HCT116 (cell line): Measurements from ENCODE around the gene DUSP16. TPM values are rescaled to one million over a fixed set of nuclear protein-coding genes. Genes with fewer than 3 reads are reported as not detected.

Experiments
- ATAC-seq: fragments of 200-7000 bp; cut with Tn5 transposase; 2 replicates; pipeline ENCODE4 v1.9.1; 2020; ENCODE audit warnings: mild to moderate bottlenecking, moderate library complexity
- BruUV-seq: library from RNA; stranded (reverse); fragments of 400-500 nt; replicated peaks from 2 replicates; lab custom pipeline; 2021; lab: Mats Ljungman, UMichigan
- CTCF ChIA-PET: fragments of 300-600 bp; sonication (Branson Sonifier 250); formaldehyde crosslinking; loops from one replicate; lab custom pipeline; 2021; ENCODE audit warnings: antibody characterized with exemption; lab: Charles Lee
- POLR2A ChIA-PET: fragments of 300-600, 350-600 bp; sonication (Branson Sonifier 250); formaldehyde crosslinking; loops from one replicate; lab custom pipeline; 2021; ENCODE audit warnings: antibody characterized with exemption; lab: Charles Lee
- RAD21 ChIA-PET, 2 experiments: fragments of 300-600 bp; sonication (Branson Sonifier 250); formaldehyde crosslinking; loops; one replicate each; lab custom pipeline; 2023; ENCODE audit warnings: low total read pairs in 2 of 2; ENCODE audit not compliant: uncharacterized antibody in 2 of 2, unreplicated experiment in 2 of 2, low non-redundant PET in 1 of 2; lab: Charles Lee
- DNase-seq: peaks from one replicate; pipeline ENCODE4 v3.0.0-alpha.2; 2010; ENCODE audit warnings: low read depth, low spot score
- H2AFZ ChIP-seq: fragments of 200-600 bp; shearing (Covaris generic), sonication (generic); 2 replicates; pipeline ENCODE4 v1.6.1; 2017; ENCODE audit warnings: low read depth, mixed run types, mixed read lengths, antibody characterized with exemption, low read length; ENCODE audit not compliant: poor library complexity, severe bottlenecking
- H3K27ac ChIP-seq: 2 replicates; pipeline ENCODE4 v1.5.1; 2012; ENCODE audit warnings: low read depth, low read length
- H3K27me3 ChIP-seq: fragments of 200-600 bp; sonication (generic); 2 replicates; pipeline ENCODE4 v1.6.1; 2016; ENCODE audit warnings: mixed run types, low read length, mixed read lengths; ENCODE audit not compliant: insufficient read depth
- H3K36me3 ChIP-seq, 2 experiments: fragments of 200-500 bp in 1 of 2; fragments of 200-600 bp in 1 of 2; sonication (Bioruptor generic) in 1 of 2; sonication (generic) in 1 of 2; 2 replicates each; pipeline versions ENCODE4 v1.5.1 to v1.6.1; 2014 to 2016; ENCODE audit warnings: low read length in 2 of 2, inconsistent platforms in 1 of 2, mixed read lengths in 1 of 2, mixed run types in 1 of 2; ENCODE audit not compliant: insufficient read depth in 2 of 2, control insufficient read depth in 1 of 2
- H3K4me1 ChIP-seq, 2 experiments: fragments of 200-600 bp in 1 of 2; sonication (generic) in 1 of 2; 2 replicates each; pipeline versions ENCODE4 v1.5.1 to v1.6.1; 2012 to 2017; ENCODE audit warnings: low read length in 2 of 2, inconsistent platforms in 1 of 2, mild to moderate bottlenecking in 1 of 2, mixed read lengths in 1 of 2, mixed run types in 1 of 2, moderate library complexity in 1 of 2; ENCODE audit not compliant: insufficient read depth in 2 of 2, control insufficient read depth in 1 of 2
- H3K4me2 ChIP-seq: fragments of 200-600 bp; sonication (generic); 2 replicates; pipeline ENCODE4 v1.6.1; 2017; ENCODE audit warnings: mixed run types, low read length, mixed read lengths
- H3K4me3 ChIP-seq, 2 experiments: fragments of 200-600 bp in 1 of 2; sonication (generic) in 1 of 2; replicated peaks in 1 of 2; 2 replicates each; pipeline ENCODE4 v1.5.1; 2011 to 2016; ENCODE audit warnings: low read length in 2 of 2, control low read depth in 1 of 2, low read depth in 1 of 2, mild to moderate bottlenecking in 1 of 2, mixed read lengths in 1 of 2, mixed run types in 1 of 2
- H3K79me2 ChIP-seq: fragments of 200-600 bp; sonication (generic); 2 replicates; pipeline ENCODE4 v1.6.1; 2017; ENCODE audit warnings: mild to moderate bottlenecking, mixed run types, low read length, moderate library complexity, mixed read lengths; ENCODE audit not compliant: insufficient read depth
- H3K9ac ChIP-seq: fragments of 200-600 bp; sonication (generic); 2 replicates; pipeline ENCODE4 v1.6.1; 2016; ENCODE audit warnings: low read length, mixed read lengths
- H3K9me2 ChIP-seq: fragments of 200-600 bp; sonication (generic), shearing (Covaris generic); 2 replicates; pipeline ENCODE4 v1.6.1; 2017; ENCODE audit warnings: mixed run types, mild to moderate bottlenecking, moderate library complexity; ENCODE audit not compliant: insufficient read depth
- H3K9me3 ChIP-seq, 2 experiments: fragments of 200-500 bp in 1 of 2; fragments of 200-600 bp in 1 of 2; sonication (Bioruptor generic) in 1 of 2; sonication (generic) in 1 of 2; 2 replicates each; pipeline ENCODE4 v1.6.1; 2014 to 2017; ENCODE audit warnings: low read length in 2 of 2, mixed read lengths in 2 of 2, inconsistent platforms in 1 of 2, low read depth in 1 of 2, mild to moderate bottlenecking in 1 of 2, mixed run types in 1 of 2, moderate library complexity in 1 of 2; ENCODE audit not compliant: control insufficient read depth in 1 of 2, insufficient read depth in 1 of 2
- H4K20me1 ChIP-seq: fragments of 200-600 bp; sonication (generic), shearing (Covaris generic); 2 replicates; pipeline ENCODE4 v1.6.1; 2017; ENCODE audit warnings: mixed run types, mild to moderate bottlenecking, moderate library complexity; ENCODE audit not compliant: insufficient read depth
- ATF3 ChIP-seq: IDR thresholded peaks from 2 replicates; pipeline ENCODE4 v1.6.1; 2012
- CBX3 ChIP-seq: IDR thresholded peaks from 2 replicates; pipeline ENCODE4 v1.6.1; 2012; ENCODE audit warnings: low read depth
- CEBPB ChIP-seq: IDR thresholded peaks from 2 replicates; pipeline ENCODE4 v1.6.1; 2012; ENCODE audit warnings: low read depth
- CTCF ChIP-seq, 3 experiments: fragments of 200-600 bp in 1 of 3; sonication (generic) in 1 of 3; IDR thresholded peaks in 2 of 3; conservative IDR thresholded peaks in 1 of 3; 2 replicates each; pipeline ENCODE4 v1.5.1; 2012 to 2017; ENCODE audit warnings: low read depth in 2 of 3, low read length in 2 of 3, antibody characterized with exemption in 1 of 3, borderline replicate concordance in 1 of 3, control low read depth in 1 of 3, mild to moderate bottlenecking in 1 of 3, mixed read lengths in 1 of 3, mixed run types in 1 of 3, moderate library complexity in 1 of 3; ENCODE audit not compliant: insufficient read depth in 1 of 3
- EGR1 ChIP-seq: IDR thresholded peaks from 2 replicates; pipeline ENCODE4 v1.6.1; 2012; ENCODE audit warnings: low read depth
- EZH2 ChIP-seq: fragments of 200-600 bp; sonication (generic); IDR thresholded peaks from 2 replicates; pipeline ENCODE4 v1.6.1; 2017; ENCODE audit warnings: antibody characterized with exemption, mixed run types
- EZH2phosphoT487 ChIP-seq: fragments of 200-600 bp; IDR thresholded peaks from 2 replicates; pipeline ENCODE4 v1.6.1; 2018; ENCODE audit warnings: antibody characterized with exemption, borderline replicate concordance
- FOSL1 ChIP-seq: IDR thresholded peaks from 2 replicates; pipeline ENCODE4 v1.6.1; 2012; ENCODE audit warnings: low read depth
- JUND ChIP-seq: IDR thresholded peaks from 2 replicates; pipeline ENCODE4 v1.6.1; 2012
- MAX ChIP-seq: IDR thresholded peaks from 2 replicates; pipeline ENCODE4 v1.6.1; 2012
- POLR2A ChIP-seq: IDR thresholded peaks from 2 replicates; pipeline ENCODE4 v1.7.0; 2011; ENCODE audit warnings: borderline replicate concordance; ENCODE audit not compliant: insufficient read depth, insufficient read length; ENCODE audit errors: extremely low read depth
- POLR2AphosphoS5 ChIP-seq: IDR thresholded peaks from 2 replicates; pipeline ENCODE4 v1.6.1; 2011; ENCODE audit warnings: mild to moderate bottlenecking, low read depth, low read length, moderate library complexity
- RAD21 ChIP-seq: IDR thresholded peaks from 2 replicates; pipeline ENCODE4 v1.6.1; 2012; ENCODE audit warnings: low read depth, mild to moderate bottlenecking
- REST ChIP-seq: IDR thresholded peaks from 2 replicates; pipeline ENCODE4 v1.6.1; 2012; ENCODE audit warnings: low read depth
- SIN3A ChIP-seq: IDR thresholded peaks from 2 replicates; pipeline ENCODE4 v1.6.1; 2012; ENCODE audit warnings: low read depth
- TCF7L2 ChIP-seq: IDR thresholded peaks from 2 replicates; pipeline ENCODE4 v1.7.0; 2011; ENCODE audit warnings: borderline replicate concordance, inconsistent platforms; ENCODE audit not compliant: insufficient read depth, insufficient read length; ENCODE audit errors: extremely low read depth
- YY1 ChIP-seq: IDR thresholded peaks from 2 replicates; pipeline ENCODE4 v1.6.1; 2011; ENCODE audit warnings: low read length, low read depth, moderate library complexity, mild to moderate bottlenecking; ENCODE audit not compliant: insufficient replicate concordance; ENCODE audit errors: extremely low read depth
- ZFX ChIP-seq: fragments of 450-650 bp; IDR thresholded peaks from 2 replicates; pipeline ENCODE4 v1.6.1; 2017
- intact Hi-C: fragments of 100-400 bp; cut with micrococcal nuclease; formaldehyde crosslinking; loops from 2 replicates; pipeline ENCODE4 v1.10.0; 2022
- total RNA-seq: library from RNA; stranded (reverse); gene quantifications from one replicate; pipeline ENCODE4 v1.2.1, GENCODE V29; 2021; ENCODE audit not compliant: unreplicated experiment

DUSP16 gene
- total RNA-seq, 1 experiment from 2014 or later = 13.4 TPM

GRCh38 chr12:12488296-12488695 is 74.4 kb downstream of the DUSP16 start (continued):
- TF ChIP-seq RAD21 (no peak), CBX3 (no peak)
- TF ChIP-seq, all 23 proteins: peak for 0

- Histone ChIP-seq H3K9me2 (no peaks in the 10 kb centered on the region), H3K9me3 (no peaks in the 10 kb centered on the region), H2AFZ (no peak overlapping the region), H3K4me2 (no peak overlapping the region), H3K4me1 (no peaks in the 10 kb centered on the region), H3K4me3 (no peak overlapping the region), H3K27me3 (no peaks in the 10 kb centered on the region), H3K9ac (no peak overlapping the region)
- ChIA-PET POLR2A (no interaction called here), RAD21 (no interaction called here)
- BruUV-seq = no TSS peak
- no peak for DNase-seq
- ATAC-seq = no peak
- intact Hi-C loops = no loop called here
- no peak for TF ChIP-seq EZH2
- no peak for TF ChIP-seq ZFX
- no peak for TF ChIP-seq CBX3
- no peak for TF ChIP-seq SIN3A
- TF ChIP-seq ATF3 = no peak
- TF ChIP-seq EZH2phosphoT487 = no peak
- no peak for TF ChIP-seq EGR1
- no peak for TF ChIP-seq CTCF (IDR thresholded peaks at IDR 0.05 in 2 of 3, conservative IDR thresholded peaks at IDR 0.05 in 1 of 3; ENCODE audit: borderline replicate concordance in 1 of 3, insufficient read depth in 1 of 3, low read depth in 2 of 3, low read length in 2 of 3)
- no peak for TF ChIP-seq YY1
- no peak for TF ChIP-seq JUND
- no peak for TF ChIP-seq RAD21
- TF ChIP-seq POLR2AphosphoS5 = no peak
- no peak for TF ChIP-seq FOSL1
- TF ChIP-seq CEBPB = no peak
- TF ChIP-seq POLR2A = no peak
- TF ChIP-seq MAX = no peak
- TF ChIP-seq REST = no peak
- no peak for TF ChIP-seq TCF7L2
- TF ChIP-seq, all 23 proteins: peak for 0
- no peaks in the 10 kb centered on the region; a peak in 1 of 4 replicates for H3K36me3 ChIP-seq
- H3K79me2 ChIP-seq = no peaks in the 10 kb centered on the region
- H4K20me1 ChIP-seq = no peaks in the 10 kb centered on the region
- CTCF ChIA-PET = no interaction called here
- no peak overlapping the region for H3K27ac ChIP-seq
Measured at GRCh38 chr12:12487490-12487889, 75.2 kb downstream of the DUSP16 start.
